BLaER1 (cell line): Measurements from ENCODE around the gene MAP2K2.
A peak's percentile ranks its signal among the peaks of the same experiment; 100 is the strongest.

Experiments used
- H3K27ac ChIP-seq: shearing (Covaris generic); formaldehyde crosslinking; 2 replicates; pipeline ENCODE4 v1.8.1; 2022
- H3K27me3 ChIP-seq: shearing (Covaris generic); formaldehyde crosslinking; 2 replicates; pipeline ENCODE4 v1.8.1; 2022
- H3K36me3 ChIP-seq: shearing (Covaris generic); formaldehyde crosslinking; 2 replicates; pipeline ENCODE4 v1.8.1; 2022
- H3K4me1 ChIP-seq: shearing (Covaris generic); formaldehyde crosslinking; 2 replicates; pipeline ENCODE4 v1.8.1; 2022
- H3K4me2 ChIP-seq: shearing (Covaris generic); formaldehyde crosslinking; 2 replicates; pipeline ENCODE4 v1.8.1; 2022
- H3K4me3 ChIP-seq: shearing (Covaris generic); formaldehyde crosslinking; 2 replicates; pipeline ENCODE4 v1.8.1; 2022
- H3K9ac ChIP-seq: shearing (Covaris generic); formaldehyde crosslinking; 2 replicates; pipeline ENCODE4 v1.8.1; 2022
- H3K9me3 ChIP-seq: shearing (Covaris generic); formaldehyde crosslinking; 2 replicates; pipeline ENCODE4 v1.8.1; 2022
- H4K20me1 ChIP-seq: shearing (Covaris generic); formaldehyde crosslinking; 2 replicates; pipeline ENCODE4 v1.8.1; 2022
- Cebpa-rat ChIP-seq: shearing (Covaris generic); IDR thresholded peaks from 2 replicates; pipeline ENCODE4 v1.8.1; 2022

The MAP2K2 gene

DNA sequence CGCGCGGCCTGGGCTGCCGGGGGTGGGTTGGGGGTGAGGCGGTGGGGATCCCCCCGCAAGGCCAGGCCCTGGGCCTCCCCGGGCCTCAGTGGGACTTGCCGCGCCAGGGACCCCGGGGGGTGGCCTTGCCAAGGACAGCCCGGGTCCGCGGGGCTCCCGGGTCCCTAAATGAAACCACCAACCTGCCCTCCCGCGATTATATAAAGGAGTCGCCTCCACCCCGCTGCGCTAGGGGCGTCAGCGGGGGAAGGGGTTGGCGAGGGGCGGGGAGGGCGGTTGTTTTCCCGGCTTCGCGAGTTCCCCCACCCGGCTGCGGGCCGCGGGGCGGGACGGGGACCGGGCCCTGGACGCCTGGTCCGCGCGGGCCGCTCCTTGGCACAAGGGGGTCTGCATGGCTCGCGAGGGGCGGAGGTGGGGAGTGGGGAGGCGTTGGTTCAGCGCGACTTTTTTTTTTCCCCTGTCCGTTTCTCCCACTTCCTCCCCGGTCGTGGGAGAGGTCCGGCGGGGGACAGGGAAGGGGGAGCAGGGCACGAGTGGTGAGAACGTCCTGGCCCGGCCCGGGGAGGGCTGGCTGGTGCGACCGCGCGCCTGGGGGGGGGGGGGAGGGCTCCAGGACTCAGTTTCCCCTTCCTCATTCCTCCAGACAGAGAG lies 56.4 kb downstream of the MAP2K2 start:
- Histone ChIP-seq H4K20me1 (peaks cover 27% of the 10 kb centered on the region), H3K36me3 (peaks cover 15% of the 10 kb centered on the region), H3K27me3 (no peaks in the 10 kb centered on the region), H3K9ac (peak overlapping the region; percentile 93), H3K4me1 (peaks cover 38% of the 10 kb centered on the region), H3K4me2 (peak overlapping the region; percentile 93), H3K4me3 (peak overlapping the region; percentile 89), H3K9me3 (no peaks in the 10 kb centered on the region), H3K27ac (peak overlapping the region; percentile 90)
- TF ChIP-seq Cebpa-rat = no peak

DNA sequence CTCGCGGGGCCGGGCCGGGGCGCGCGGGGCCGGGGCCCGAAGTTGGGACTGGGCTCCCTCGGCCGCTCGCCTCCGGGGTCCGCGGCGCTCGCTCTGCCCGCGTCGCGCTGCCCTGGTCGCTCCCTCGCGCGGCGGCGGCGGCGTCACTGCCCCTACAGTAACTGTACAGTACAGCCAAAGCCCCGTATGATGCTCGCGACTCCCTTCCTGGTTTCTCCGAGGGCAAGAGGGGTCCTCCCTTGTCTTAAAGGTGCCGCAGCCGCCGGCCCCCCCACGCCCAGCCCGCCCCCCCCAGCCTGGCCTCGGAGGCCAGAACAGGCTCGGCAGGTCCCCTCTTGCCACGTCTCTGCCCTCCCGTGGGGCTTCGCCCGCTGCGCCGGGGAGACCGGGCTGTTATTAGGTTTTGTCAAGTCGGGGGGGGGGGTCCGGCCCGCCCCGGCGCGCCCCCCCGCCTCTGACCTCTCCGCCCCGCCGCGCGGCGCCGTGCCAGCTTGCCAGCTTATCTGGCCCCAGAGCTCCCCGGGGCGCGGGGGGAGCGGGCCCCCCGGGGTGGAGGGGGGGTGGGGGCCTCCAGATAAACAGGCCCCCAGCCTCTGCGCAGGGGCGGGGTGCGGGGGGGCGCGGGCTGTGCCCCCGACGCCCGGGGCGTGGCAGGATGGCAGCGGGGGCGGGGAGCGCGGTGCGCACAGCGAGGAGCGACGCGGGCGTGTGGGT lies 57.1 kb downstream of the MAP2K2 start, which contains the start of gene ZBTB7A:
Gene ZBTB7A, minus strand, starts transcription at position 218 of the 714 bp plus-strand sequence. CDS start 11,667 bp downstream, outside the sequence.
- Histone ChIP-seq H3K4me3 (peak within 1 kb of the TSS; percentile 89), H3K27ac (peak within 1 kb of the TSS; percentile 90), H3K36me3 (peaks cover 22% of the 10 kb centered on the region), H3K4me2 (peak within 1 kb of the TSS; percentile 93), H3K27me3 (no peaks in the 10 kb centered on the region), H3K9me3 (no peaks in the 10 kb centered on the region), H3K9ac (peak within 1 kb of the TSS; percentile 93), H4K20me1 (peaks cover 34% of the 10 kb centered on the region), H3K4me1 (peaks cover 45% of the 10 kb centered on the region)
- no peak for TF ChIP-seq Cebpa-rat

DNA sequence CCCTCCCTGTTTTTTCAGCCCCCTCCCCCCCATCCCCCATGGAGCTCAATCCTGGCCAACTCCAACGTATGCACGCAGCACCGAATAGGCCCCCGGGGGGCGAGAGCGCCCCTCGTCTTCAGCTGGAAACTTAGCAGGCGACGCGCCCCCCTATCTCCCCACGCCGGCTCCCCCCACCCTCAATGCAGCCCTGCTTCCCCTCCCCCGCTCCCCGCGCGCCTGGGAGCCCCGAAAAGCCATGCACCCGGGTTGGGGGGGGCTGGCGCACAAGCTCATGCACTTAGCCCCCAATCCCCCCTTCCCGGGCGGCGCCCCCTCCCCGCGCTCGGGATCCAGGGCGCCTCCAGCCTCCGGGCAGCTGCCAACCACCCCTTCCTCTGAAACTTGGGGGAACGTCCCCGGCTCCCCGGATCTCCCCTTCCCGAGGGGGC lies 57.7 kb downstream of the MAP2K2 start:
- peak overlapping the region; percentile 93 for H3K9ac ChIP-seq
- H3K27ac ChIP-seq = peak overlapping the region; percentile 90
- H3K9me3 ChIP-seq = no peaks in the 10 kb centered on the region
- peak overlapping the region; percentile 89 for H3K4me3 ChIP-seq
- peaks cover 28% of the 10 kb centered on the region for H3K36me3 ChIP-seq
- peaks cover 51% of the 10 kb centered on the region for H3K4me1 ChIP-seq
- no peaks in the 10 kb centered on the region for H3K27me3 ChIP-seq
- H4K20me1 ChIP-seq = peaks cover 41% of the 10 kb centered on the region
- peak overlapping the region; percentile 59 for H3K4me2 ChIP-seq
- no peak for TF ChIP-seq Cebpa-rat

DNA sequence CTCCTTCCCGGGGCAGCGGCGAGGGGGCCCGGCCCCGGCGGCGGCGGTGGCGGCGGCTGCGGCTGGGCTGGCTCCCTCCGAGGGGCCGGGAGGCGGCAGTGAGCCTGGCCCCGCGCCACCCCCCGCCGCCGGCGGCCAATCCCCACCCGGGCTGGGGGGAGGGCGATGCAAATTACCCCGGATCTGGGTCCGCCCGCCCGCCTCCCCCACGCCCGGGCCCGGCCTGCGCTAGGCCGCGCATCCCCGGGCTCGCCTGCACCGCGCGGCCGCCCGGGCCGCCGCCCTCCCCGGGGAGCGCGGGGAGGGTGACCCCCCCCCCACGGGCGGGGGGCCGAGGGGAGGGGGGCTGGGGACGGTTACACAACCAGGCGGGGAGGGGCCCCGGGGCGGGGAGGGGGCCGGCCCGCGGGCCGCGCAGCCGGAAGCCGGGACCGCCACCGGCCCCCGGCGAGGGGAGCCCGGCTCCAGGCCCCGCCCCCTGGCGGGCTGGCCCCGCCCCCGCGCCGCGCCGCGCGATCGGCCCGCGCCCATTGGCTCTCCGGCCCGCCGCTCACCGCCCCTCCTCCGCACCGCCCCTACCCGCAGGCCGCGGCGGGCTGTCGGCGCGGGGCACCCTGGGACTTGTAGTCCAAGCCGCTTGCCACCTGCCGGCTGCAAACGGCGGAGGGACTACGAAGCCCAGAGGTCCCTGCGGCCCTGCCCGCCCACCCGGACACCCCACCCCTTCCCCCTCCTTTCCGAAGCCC lies 58.3 kb downstream of the MAP2K2 start:
- TF ChIP-seq Cebpa-rat = no peak
- peak overlapping the region; percentile 94 for H3K27ac ChIP-seq
- peak overlapping the region; percentile 92 for H3K9ac ChIP-seq
- no peaks in the 10 kb centered on the region for H3K9me3 ChIP-seq
- H3K27me3 ChIP-seq = no peaks in the 10 kb centered on the region
- peaks cover 33% of the 10 kb centered on the region for H3K36me3 ChIP-seq
- peaks cover 47% of the 10 kb centered on the region for H4K20me1 ChIP-seq
- H3K4me2 ChIP-seq = peak overlapping the region; percentile 100; the same call in 1 of the 2 replicates
- peak overlapping the region; percentile 89 for H3K4me3 ChIP-seq
- H3K4me1 ChIP-seq = peaks cover 56% of the 10 kb centered on the region

DNA sequence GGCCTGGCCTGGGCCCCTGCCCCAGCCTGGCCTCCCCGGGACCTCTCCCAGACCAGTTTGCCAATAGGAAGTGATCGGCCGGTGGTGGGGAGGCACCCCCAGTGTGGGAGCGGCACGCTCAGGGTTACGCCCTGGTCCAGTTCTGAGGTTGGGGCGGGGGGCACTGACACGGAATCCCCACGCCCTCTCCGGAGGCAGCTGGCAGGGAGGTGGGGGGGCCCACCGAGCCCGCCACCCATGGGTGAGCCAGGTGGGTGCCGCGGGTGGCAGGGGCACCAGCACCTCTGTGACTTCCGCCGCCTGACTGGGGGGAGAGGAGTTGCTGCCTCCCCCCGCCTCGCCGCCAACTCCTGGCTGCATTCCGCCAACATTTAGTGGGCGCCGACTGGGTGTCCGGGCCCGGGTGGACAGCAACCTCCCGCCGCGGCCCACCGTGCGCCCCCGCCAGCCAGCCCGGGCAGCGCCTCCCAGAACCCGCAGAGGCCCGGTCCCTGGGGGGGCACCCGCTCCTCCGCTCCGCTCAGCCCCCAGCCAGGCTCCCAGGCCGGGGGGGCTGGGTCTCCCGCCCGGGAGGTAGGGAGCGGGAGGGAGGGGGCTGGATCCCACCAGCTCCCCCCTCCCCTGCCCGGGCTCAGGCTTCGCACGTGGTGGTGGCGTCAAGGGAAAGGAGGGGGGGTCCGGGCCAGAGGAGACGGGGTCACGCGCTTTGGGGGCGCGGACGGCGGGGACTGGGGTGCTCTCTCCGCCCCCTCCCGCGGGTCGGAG lies 59.2 kb downstream of the MAP2K2 start:
- Histone ChIP-seq H3K4me3 (peak overlapping the region; percentile 84), H3K4me2 (peak overlapping the region; percentile 100), H3K27me3 (no peaks in the 10 kb centered on the region), H3K9me3 (no peaks in the 10 kb centered on the region), H4K20me1 (peaks cover 56% of the 10 kb centered on the region), H3K27ac (peak overlapping the region; percentile 94), H3K9ac (peak overlapping the region; percentile 92), H3K4me1 (peaks cover 64% of the 10 kb centered on the region), H3K36me3 (peaks cover 43% of the 10 kb centered on the region)
- no peak for TF ChIP-seq Cebpa-rat

DNA sequence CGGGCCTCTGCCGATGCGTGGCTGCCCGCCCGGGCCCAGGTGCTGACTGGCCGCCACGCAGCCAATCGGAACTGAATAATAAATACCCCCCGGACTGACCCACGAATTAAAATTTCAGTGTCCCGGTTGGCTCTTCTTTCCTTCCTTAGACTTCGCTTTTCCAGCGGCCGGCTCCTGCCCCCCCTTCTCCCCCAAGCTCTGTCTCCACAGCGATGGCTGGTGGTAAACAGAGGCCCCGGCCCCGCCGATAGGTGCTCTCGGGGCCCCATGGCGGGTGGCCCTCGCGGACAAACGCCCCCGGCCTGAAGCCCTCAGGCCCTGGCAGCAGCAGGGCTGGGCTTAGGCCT lies 59.8 kb downstream of the MAP2K2 start:
- peak overlapping the region; percentile 92 for H3K9ac ChIP-seq
- H3K9me3 ChIP-seq = no peaks in the 10 kb centered on the region
- peaks cover 58% of the 10 kb centered on the region for H3K4me1 ChIP-seq
- TF ChIP-seq Cebpa-rat = no peak
- peak overlapping the region; percentile 84 for H3K4me3 ChIP-seq
- peak overlapping the region; percentile 100 for H3K4me2 ChIP-seq
- peaks cover 45% of the 10 kb centered on the region for H3K36me3 ChIP-seq
- peak overlapping the region; percentile 94 for H3K27ac ChIP-seq
- H4K20me1 ChIP-seq = peaks cover 61% of the 10 kb centered on the region
- H3K27me3 ChIP-seq = no peaks in the 10 kb centered on the region

DNA sequence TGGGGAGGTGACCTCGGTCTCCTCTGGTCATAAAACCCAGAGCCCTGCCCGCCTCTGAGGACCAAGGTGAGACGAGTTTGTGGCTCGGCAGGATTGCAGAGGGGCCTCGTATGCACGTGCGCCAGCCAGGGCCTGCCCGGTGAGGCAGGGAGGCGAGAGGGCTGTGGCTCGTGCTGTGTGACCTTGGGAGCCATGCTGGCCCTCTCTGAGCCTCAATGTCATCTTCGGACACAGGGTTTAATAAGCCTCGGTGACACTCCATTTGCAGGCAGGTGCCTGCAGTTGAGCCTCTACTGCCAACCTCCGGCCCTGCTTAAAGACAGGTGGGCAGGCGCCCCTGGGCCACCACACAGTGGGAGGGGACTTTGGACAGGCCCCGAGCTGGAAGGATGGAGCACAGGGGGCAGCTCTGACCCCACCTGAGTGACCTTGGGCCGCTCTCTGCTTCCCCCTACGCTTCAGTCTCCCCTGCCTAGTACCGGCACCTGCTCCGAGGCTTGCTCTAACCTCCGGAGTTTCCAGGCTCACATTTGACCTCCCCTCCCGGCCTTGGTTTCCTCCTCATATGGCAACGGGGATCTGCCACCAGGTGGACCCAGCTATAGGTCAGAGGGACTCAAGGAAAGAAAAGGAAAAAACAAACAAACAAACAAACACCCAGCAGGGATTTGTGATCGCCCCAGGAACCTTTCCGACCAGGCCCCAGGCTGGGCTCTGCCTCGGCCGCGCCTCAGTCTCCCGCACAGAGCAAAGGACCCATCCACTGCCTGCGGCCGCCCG lies 60.4 kb downstream of the MAP2K2 start:
- TF ChIP-seq Cebpa-rat = no peak
- Histone ChIP-seq H3K9me3 (no peaks in the 10 kb centered on the region), H4K20me1 (peaks cover 67% of the 10 kb centered on the region), H3K27me3 (no peaks in the 10 kb centered on the region), H3K4me2 (peak overlapping the region; percentile 100), H3K27ac (peak overlapping the region; percentile 94), H3K4me3 (peak overlapping the region; percentile 84), H3K4me1 (peaks cover 53% of the 10 kb centered on the region), H3K9ac (peak overlapping the region; percentile 92), H3K36me3 (peaks cover 50% of the 10 kb centered on the region)

DNA sequence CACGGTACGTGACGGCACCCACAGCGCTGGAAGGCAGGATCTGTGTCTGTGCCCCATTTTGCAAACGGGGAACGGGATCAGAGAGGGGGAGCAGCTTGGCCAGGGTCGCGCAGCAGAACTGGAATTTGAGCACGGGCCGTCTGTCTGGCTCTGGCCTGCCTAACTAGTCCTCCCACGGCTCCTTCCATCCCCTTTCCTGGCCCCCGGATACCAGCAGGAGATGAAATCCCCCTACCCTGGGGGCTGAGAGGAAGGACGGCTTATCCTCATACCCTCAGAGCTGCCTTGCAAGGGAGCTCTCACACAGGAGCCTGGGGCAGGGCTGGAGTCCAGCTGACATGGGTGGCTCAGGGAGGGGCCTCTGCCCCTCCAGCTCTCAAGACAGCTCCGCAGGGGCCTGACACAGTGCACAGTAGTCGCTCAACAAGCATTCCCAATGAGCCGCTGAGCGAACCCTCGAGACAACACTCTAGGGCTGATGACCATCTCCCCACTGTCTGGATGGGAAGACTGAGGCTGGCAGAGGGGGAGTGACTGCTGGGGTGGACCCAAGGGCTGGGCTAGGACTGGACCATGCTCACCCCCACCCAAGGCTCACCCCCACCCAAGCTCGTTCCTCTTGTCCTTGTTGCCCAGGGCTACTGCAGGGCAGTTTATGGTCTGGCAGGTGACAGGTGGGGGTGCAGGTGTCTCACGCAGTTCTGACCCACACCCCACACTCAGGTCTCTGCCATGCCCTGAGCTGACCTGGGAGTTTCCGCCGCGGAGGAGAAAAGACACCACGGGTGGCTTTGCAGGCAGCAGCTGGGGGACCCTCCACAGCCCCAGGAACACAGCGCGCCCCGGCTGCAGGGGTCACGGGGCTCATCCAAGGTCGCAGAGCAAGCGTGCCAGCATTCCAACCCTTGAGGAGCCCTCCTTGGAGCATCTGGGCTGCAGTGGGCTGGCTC lies 61.2 kb downstream of the MAP2K2 start:
- 0 out of 2 replicates have a peak overlapping the region, but pooled peaks have one; percentile 92 for H3K9ac ChIP-seq
- TF ChIP-seq Cebpa-rat = no peak
- peaks cover 45% of the 10 kb centered on the region for H3K4me1 ChIP-seq

More for the DNA sequence above, 61.2 kb downstream of the MAP2K2 start:
- H3K27me3 ChIP-seq = no peaks in the 10 kb centered on the region
- peaks cover 76% of the 10 kb centered on the region for H4K20me1 ChIP-seq
- H3K36me3 ChIP-seq = peaks cover 58% of the 10 kb centered on the region
- peak overlapping the region; percentile 100 for H3K4me2 ChIP-seq
- no peaks in the 10 kb centered on the region for H3K9me3 ChIP-seq
- no peak overlapping the region for H3K27ac ChIP-seq
- H3K4me3 ChIP-seq = no peak overlapping the region
